ENCODE data around the gene ARPC5L. TPM values are rescaled to one million over a fixed set of nuclear protein-coding genes. Genes with fewer than 3 reads are reported as not detected.

The ARPC5L gene
- total RNA-seq, 1 experiment from 2014 or later = 84.4 TPM

GRCh38 chr9:124868511-124869465 lies 6.9 kb downstream of the ARPC5L start:
- Histone ChIP-seq H3K4me1 (replicated peaks; ENCODE audit: insufficient read depth) (peaks cover 26% of the 10 kb centered on the region; the same call in 1 of the 2 replicates), H4K20me1 (ENCODE audit: insufficient read depth) (peaks cover 19% of the 10 kb centered on the region), H3K9me3 (ENCODE audit: insufficient read depth, low read depth) (no peaks in the 10 kb centered on the region), H3K36me3 (ENCODE audit: low read depth) (0 out of 2 replicates have a peak, but pooled peaks cover 5% of the 10 kb centered on the region), H3K4me2 (peak overlapping the region; percentile 95), H3K9me2 (ENCODE audit: insufficient read depth) (no peaks in the 10 kb centered on the region), H3K27ac (peak overlapping the region; percentile 97), H3K79me2 (ENCODE audit: low read depth) (peaks cover 71% of the 10 kb centered on the region), H3K27me3 (ENCODE audit: insufficient read depth, low read depth) (no peaks in the 10 kb centered on the region), H3F3A (ENCODE audit: insufficient read depth, low read depth) (peaks cover 31% of the 10 kb centered on the region), H3K4me3 (peak overlapping the region; percentile 100), H2AFZ (peak overlapping the region; percentile 93)
- POLR2A ChIA-PET (ENCODE audit: unreplicated experiment) = no interaction called here
- peak; percentile 67 to 93 for DNase-seq
- no peak for TF ChIP-seq EZH2 (IDR thresholded peaks at IDR 0.05; ENCODE audit: low read depth)
- peak; percentile 54; the same call in 1 of the 2 replicates for TF ChIP-seq CTCF (conservative IDR thresholded peaks at IDR 0.05)
- TSS peak; percentile 94 for BruUV-seq (replicated peaks)
- intact Hi-C loops (cut with micrococcal nuclease; ENCODE audit: unreplicated experiment) = no loop called here
- CTCF ChIA-PET = no interaction called here

GRCh38 chr9:124869466-124869985 lies 7.6 kb downstream of the ARPC5L start:
- Histone ChIP-seq H4K20me1 (ENCODE audit: insufficient read depth) (peaks cover 19% of the 10 kb centered on the region), H2AFZ (peak overlapping the region; percentile 85), H3K9me2 (ENCODE audit: insufficient read depth) (no peaks in the 10 kb centered on the region), H3K4me2 (peak overlapping the region; percentile 95), H3K27ac (peak overlapping the region; percentile 46), H3K4me1 (replicated peaks; ENCODE audit: insufficient read depth) (peaks cover 24% of the 10 kb centered on the region; the same call in 1 of the 2 replicates), H3F3A (ENCODE audit: insufficient read depth, low read depth) (peaks cover 28% of the 10 kb centered on the region), H3K27me3 (ENCODE audit: insufficient read depth, low read depth) (no peaks in the 10 kb centered on the region), H3K79me2 (ENCODE audit: low read depth) (peaks cover 78% of the 10 kb centered on the region), H3K36me3 (ENCODE audit: low read depth) (0 out of 2 replicates have a peak, but pooled peaks cover 5% of the 10 kb centered on the region), H3K4me3 (peak overlapping the region; percentile 100), H3K9me3 (ENCODE audit: insufficient read depth, low read depth) (no peaks in the 10 kb centered on the region)
- POLR2A ChIA-PET (ENCODE audit: unreplicated experiment) = no interaction called here
- intact Hi-C loops (cut with micrococcal nuclease; ENCODE audit: unreplicated experiment) = no loop called here
- no peak for DNase-seq
- BruUV-seq (replicated peaks) = no TSS peak
- TF ChIP-seq CTCF (conservative IDR thresholded peaks at IDR 0.05) (no peak), EZH2 (IDR thresholded peaks at IDR 0.05; ENCODE audit: low read depth) (no peak)
- CTCF ChIA-PET = no interaction called here

- CTCF ChIA-PET = interaction anchor here (0.6 kb wide), 1 partner anchor 58 kb away, joined by 3 read pairs; no protein-coding TSS in a partner anchor
- no peaks in the 10 kb centered on the region for H3K9me2 ChIP-seq (ENCODE audit: insufficient read depth)
- no peaks in the 10 kb centered on the region for H3K9me3 ChIP-seq (ENCODE audit: insufficient read depth, low read depth)
- 0 out of 2 replicates have a peak, but pooled peaks cover 9% of the 10 kb centered on the region for H3K36me3 ChIP-seq (ENCODE audit: low read depth)
- POLR2A ChIA-PET (ENCODE audit: unreplicated experiment) = no interaction called here
- peak in 1 of 2 experiments; percentile 56 for DNase-seq
- H3F3A ChIP-seq (ENCODE audit: insufficient read depth, low read depth) = peaks cover 27% of the 10 kb centered on the region
- peak overlapping the region; percentile 100 for H3K4me3 ChIP-seq
- no peaks in the 10 kb centered on the region for H3K27me3 ChIP-seq (ENCODE audit: insufficient read depth, low read depth)
- peaks cover 24% of the 10 kb centered on the region; the same call in 1 of the 2 replicates for H3K4me1 ChIP-seq (replicated peaks; ENCODE audit: insufficient read depth)
- intact Hi-C loops (cut with micrococcal nuclease; ENCODE audit: unreplicated experiment) = loop anchor here (1.0 kb wide), 1 partner anchor 8 kb away; the partner anchor contains the start of gene ARPC5L
- peak overlapping the region; percentile 95 for H3K4me2 ChIP-seq
- H2AFZ ChIP-seq = peak overlapping the region; percentile 85
- peaks cover 82% of the 10 kb centered on the region for H3K79me2 ChIP-seq (ENCODE audit: low read depth)
- H4K20me1 ChIP-seq (ENCODE audit: insufficient read depth) = peaks cover 23% of the 10 kb centered on the region
- BruUV-seq (replicated peaks) = TSS peak; percentile 51
- TF ChIP-seq CTCF (conservative IDR thresholded peaks at IDR 0.05) (no peak), EZH2 (IDR thresholded peaks at IDR 0.05; ENCODE audit: low read depth) (no peak)
- peak overlapping the region; percentile 46 for H3K27ac ChIP-seq
Measured at GRCh38 chr9:124869986-124870560, 8.1 kb downstream of the ARPC5L start.

Data from PC-9 (cell line).